K562 (cell line): Measurements from ENCODE around the gene OPRL1.

ENCODE experiments used
- FOXA3 ChIP-seq, 2 experiments: fragments of 450-650 bp in 1 of 2; sonication (generic) in 1 of 2; formaldehyde crosslinking; IDR thresholded peaks in 1 of 2; conservative IDR thresholded peaks in 1 of 2; 2 replicates each; pipeline versions ENCODE4 v1.4.0 to v1.8.0; 2020 to 2022; ENCODE audit warnings: mild to moderate bottlenecking in 2 of 2, missing genetic modification reagents in 1 of 2
- KAT7 ChIP-seq: sonication (generic); formaldehyde crosslinking; IDR thresholded peaks from 2 replicates; pipeline ENCODE4 v1.8.0; 2022; ENCODE audit warnings: missing genetic modification reagents, mild to moderate bottlenecking, borderline replicate concordance
- MYBL2 ChIP-seq, 2 experiments: fragments of 450-650 bp in 1 of 2; sonication (generic) in 1 of 2; formaldehyde crosslinking in 1 of 2; IDR thresholded peaks; 2 replicates each; pipeline versions ENCODE4 v1.6.1 to v1.8.1; 2017 to 2022; ENCODE audit warnings: borderline replicate concordance in 1 of 2, inconsistent platforms in 1 of 2, low read depth in 1 of 2, mild to moderate bottlenecking in 1 of 2, missing genetic modification reagents in 1 of 2, moderate library complexity in 1 of 2
- TF ChIP-seq, protein P1 (sequence below): sonication (generic); formaldehyde crosslinking; IDR thresholded peaks from 2 replicates; pipeline ENCODE4 v1.8.0; 2022; ENCODE audit warnings: missing genetic modification reagents, mild to moderate bottlenecking, borderline replicate concordance

DNA sequence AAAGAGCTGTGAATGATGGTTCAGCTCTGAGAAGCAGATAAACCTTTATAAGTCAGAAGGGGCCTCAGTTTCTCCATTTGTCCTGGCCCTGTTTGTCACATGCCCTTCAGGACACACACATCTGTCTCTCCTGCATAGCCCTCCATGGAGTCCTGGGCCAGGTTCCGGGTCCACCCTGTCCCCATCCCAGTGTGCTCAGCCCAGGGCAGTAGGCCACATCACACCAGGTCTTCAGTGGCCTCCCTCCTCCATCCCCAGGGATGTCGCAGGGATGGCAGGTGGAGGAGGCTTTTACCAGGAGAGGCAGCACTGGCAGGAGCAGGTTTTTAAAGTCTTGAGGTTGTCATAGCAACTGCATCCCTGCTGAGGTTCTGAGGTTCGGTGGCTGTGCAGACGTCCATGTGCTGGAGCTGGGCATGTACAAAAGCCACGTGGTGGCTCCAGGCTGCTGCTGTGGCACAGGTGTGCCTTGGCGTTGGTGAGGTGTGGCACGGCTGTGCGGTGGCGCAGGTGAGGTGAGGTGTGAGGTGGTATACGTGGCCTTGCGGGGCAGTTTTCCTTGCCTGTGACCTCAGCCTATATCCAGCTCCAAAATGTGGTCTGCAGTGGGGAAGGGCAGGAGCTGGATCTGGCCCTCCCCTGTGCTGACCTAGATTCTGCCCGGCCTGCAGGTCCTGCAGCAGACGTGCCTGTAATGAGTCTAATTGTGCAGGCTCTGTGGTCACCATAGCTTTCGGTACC, 35.5 kb downstream of the OPRL1 start:
- no peak for TF ChIP-seq MYBL2 (IDR thresholded peaks at IDR 0.05; ENCODE audit: low read depth)
- no peak for TF ChIP-seq MYBL2 (CRISPR knock-in tag; IDR thresholded peaks at IDR 0.05; ENCODE audit: borderline replicate concordance)
- TF ChIP-seq, protein P1, sequence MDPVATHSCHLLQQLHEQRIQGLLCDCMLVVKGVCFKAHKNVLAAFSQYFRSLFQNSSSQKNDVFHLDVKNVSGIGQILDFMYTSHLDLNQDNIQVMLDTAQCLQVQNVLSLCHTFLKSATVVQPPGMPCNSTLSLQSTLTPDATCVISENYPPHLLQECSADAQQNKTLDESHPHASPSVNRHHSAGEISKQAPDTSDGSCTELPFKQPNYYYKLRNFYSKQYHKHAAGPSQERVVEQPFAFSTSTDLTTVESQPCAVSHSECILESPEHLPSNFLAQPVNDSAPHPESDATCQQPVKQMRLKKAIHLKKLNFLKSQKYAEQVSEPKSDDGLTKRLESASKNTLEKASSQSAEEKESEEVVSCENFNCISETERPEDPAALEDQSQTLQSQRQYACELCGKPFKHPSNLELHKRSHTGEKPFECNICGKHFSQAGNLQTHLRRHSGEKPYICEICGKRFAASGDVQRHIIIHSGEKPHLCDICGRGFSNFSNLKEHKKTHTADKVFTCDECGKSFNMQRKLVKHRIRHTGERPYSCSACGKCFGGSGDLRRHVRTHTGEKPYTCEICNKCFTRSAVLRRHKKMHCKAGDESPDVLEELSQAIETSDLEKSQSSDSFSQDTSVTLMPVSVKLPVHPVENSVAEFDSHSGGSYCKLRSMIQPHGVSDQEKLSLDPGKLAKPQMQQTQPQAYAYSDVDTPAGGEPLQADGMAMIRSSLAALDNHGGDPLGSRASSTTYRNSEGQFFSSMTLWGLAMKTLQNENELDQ (CRISPR knock-in tag): no peak
- no peak for TF ChIP-seq FOXA3 (CRISPR knock-in tag; conservative IDR thresholded peaks at IDR 0.05 in 1 of 2, IDR thresholded peaks at IDR 0.05 in 1 of 2)
- TF ChIP-seq KAT7 (CRISPR knock-in tag): no peak
